RWPE2 (cell line): ENCODE data around the gene CXXC5.

Source experiments
- ATAC-seq: fragments of 200-7000 bp; cut with Tn5 transposase; 3 replicates; pipeline ENCODE4 v1.9.1; 2021; ENCODE audit warnings: low read depth
- DNase-seq: peaks from one replicate; pipeline ENCODE4 v3.0.0-alpha.2; 2020; ENCODE audit warnings: low spot score
- H3K27ac ChIP-seq: fragments of 450-650 bp; 2 replicates; pipeline ENCODE4 v1.5.1; 2017; ENCODE audit warnings: mild to moderate bottlenecking; ENCODE audit not compliant: poor library complexity, severe bottlenecking
- H3K27me3 ChIP-seq: fragments of 250-450 bp; sonication (Bioruptor Pico); 2 replicates; pipeline ENCODE4 v1.5.1; 2021; ENCODE audit warnings: mild to moderate bottlenecking, moderate library complexity; ENCODE audit not compliant: insufficient read depth, poor library complexity, severe bottlenecking
- H3K36me3 ChIP-seq: fragments of 250-450 bp; sonication (Bioruptor Pico); 2 replicates; pipeline ENCODE4 v1.5.1; 2020; ENCODE audit warnings: low read depth, mild to moderate bottlenecking, moderate library complexity
- H3K4me1 ChIP-seq: fragments of 250-450 bp; sonication (Bioruptor Pico); 2 replicates; pipeline ENCODE4 v1.5.1; 2021; ENCODE audit warnings: mild to moderate bottlenecking, moderate library complexity; ENCODE audit not compliant: insufficient read depth, poor library complexity, severe bottlenecking
- H3K4me3 ChIP-seq: fragments of 250-450 bp; sonication (Bioruptor Pico); 2 replicates; pipeline ENCODE4 v1.5.1; 2021; ENCODE audit warnings: mild to moderate bottlenecking, moderate library complexity; ENCODE audit not compliant: severe bottlenecking
- H3K9me3 ChIP-seq: fragments of 250-450 bp; sonication (Bioruptor Pico); 2 replicates; pipeline ENCODE4 v1.5.1; 2021; ENCODE audit warnings: mild to moderate bottlenecking, moderate library complexity; ENCODE audit not compliant: severe bottlenecking
- CTCF ChIP-seq: fragments of 450-650 bp; IDR thresholded peaks from one replicate; pipeline ENCODE4 v1.5.1; 2017; ENCODE audit warnings: mild to moderate bottlenecking, moderate library complexity; ENCODE audit not compliant: poor library complexity, severe bottlenecking

The CXXC5 gene

GRCh38 chr5:139641116-139642080, 6.8 kb upstream of the CXXC5 start:
- Histone ChIP-seq H3K27ac (no peak overlapping the region), H3K27me3 (no peaks in the 10 kb centered on the region), H3K36me3 (no peaks in the 10 kb centered on the region), H3K4me1 (no peaks in the 10 kb centered on the region), H3K9me3 (no peaks in the 10 kb centered on the region), H3K4me3 (no peak overlapping the region)
- DNase-seq (no peak), ATAC-seq (no peak; the same call in 2 of the 3 replicates)
- no peak for TF ChIP-seq CTCF

DNA sequence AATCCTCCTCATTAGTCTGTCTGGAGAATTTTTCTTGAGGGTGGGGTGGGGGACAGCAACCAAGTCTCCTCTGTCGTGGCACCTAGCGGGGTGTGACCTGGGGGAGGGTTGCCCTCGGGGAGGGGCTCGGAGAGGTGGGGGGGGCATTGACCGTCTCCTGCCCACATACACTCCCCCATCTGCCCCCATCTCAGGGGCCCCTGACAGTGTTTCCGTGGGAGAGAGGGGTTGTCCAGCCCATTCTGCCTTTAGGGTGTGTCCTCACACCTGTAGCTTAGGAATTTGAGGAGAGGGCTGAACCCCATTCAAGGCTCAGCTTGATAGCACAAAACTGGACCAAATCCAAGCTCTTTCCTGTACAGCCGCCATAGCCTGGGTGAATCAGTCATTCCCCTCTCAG, 5.9 kb upstream of the CXXC5 start:
- no peak overlapping the region for H3K4me3 ChIP-seq
- no peak for DNase-seq
- no peak for ATAC-seq
- no peaks in the 10 kb centered on the region for H3K36me3 ChIP-seq
- H3K9me3 ChIP-seq: no peaks in the 10 kb centered on the region
- H3K4me1 ChIP-seq: no peaks in the 10 kb centered on the region
- peaks cover 6% of the 10 kb centered on the region for H3K27me3 ChIP-seq
- TF ChIP-seq CTCF: no peak
- no peak overlapping the region for H3K27ac ChIP-seq

DNA sequence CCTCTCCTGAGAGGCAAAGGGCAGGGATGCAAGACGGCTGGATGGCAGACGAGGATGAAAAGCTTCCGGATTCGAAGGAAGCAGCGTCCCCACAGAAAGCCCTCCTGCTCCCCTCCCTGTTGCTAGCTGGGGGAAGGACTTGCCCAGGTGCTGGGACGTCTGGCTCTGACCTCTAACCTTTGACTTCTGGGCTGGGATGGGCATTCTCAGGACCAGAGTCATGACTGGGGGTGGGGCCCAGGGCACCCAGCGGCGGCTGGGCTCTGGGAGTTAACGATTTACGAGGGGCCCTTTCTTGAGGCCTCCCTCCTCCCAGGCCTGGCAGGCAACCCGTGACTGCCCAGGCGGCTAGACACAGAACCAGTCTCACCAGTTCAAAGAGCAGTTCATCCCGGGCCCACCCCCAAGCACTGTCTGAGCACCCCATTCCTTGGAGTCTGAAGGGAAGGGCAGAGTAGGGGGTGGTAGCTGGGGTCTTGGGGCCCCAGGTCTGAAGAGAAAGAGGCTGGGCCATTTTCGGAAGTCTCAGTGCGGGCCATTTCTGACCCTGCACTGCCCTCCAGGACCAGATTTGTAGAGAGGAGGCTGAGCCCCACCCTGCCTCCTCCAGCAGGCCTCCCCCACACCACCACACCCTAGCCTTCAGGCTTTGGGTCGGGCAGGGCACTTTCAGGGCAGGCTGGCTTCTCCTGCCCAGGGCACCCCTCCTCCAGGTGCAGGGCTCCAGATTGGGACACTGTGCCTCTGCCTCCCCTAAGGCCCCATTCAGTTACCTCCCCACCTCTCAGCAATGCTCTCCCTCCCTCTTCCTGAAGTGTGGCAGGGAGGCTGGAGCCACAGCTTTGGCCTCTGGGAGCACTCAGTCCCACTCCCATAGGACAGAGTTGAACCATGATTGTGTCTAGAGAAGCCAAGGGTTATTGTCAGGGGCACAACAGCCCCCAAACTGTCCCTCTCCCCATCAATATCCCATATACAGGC, 5.0 kb upstream of the CXXC5 start:
- H3K4me1 ChIP-seq: no peaks in the 10 kb centered on the region
- peak; percentile 60 for DNase-seq
- no peak for TF ChIP-seq CTCF
- H3K27me3 ChIP-seq: peaks cover 13% of the 10 kb centered on the region
- no peak for ATAC-seq
- no peak overlapping the region for H3K27ac ChIP-seq
- H3K36me3 ChIP-seq: no peaks in the 10 kb centered on the region
- H3K9me3 ChIP-seq: no peaks in the 10 kb centered on the region
- H3K4me3 ChIP-seq: no peak overlapping the region

GRCh38 chr5:139644001-139644456, 4.1 kb upstream of the CXXC5 start:
- Histone ChIP-seq H3K4me1 (no peaks in the 10 kb centered on the region), H3K27me3 (peaks cover 16% of the 10 kb centered on the region), H3K27ac (no peak overlapping the region), H3K4me3 (no peak overlapping the region), H3K36me3 (no peaks in the 10 kb centered on the region), H3K9me3 (no peaks in the 10 kb centered on the region)
- no peak for TF ChIP-seq CTCF
- peak; percentile 62 for DNase-seq
- no peak for ATAC-seq
